Vagina (tissue), 2 donors: Measurements from ENCODE around the gene FNDC3A.

ENCODE experiments used
- POLR2AphosphoS5 ChIP-seq, 2 donors: sonication (generic); formaldehyde crosslinking; IDR thresholded peaks; one replicate each; pipeline ENCODE4 v1.9.0; 2017; ENCODE audit warnings: antibody characterized with exemption in 2 of 2, mild to moderate bottlenecking in 2 of 2, low read depth in 1 of 2; ENCODE audit not compliant: insufficient read depth in 1 of 2
- TF ChIP-seq, protein P1 (sequence below), 3 experiments: fragments of 450-650 bp in 2 of 3; fragments of 200-600 bp in 1 of 3; sonication (generic) in 1 of 3; IDR thresholded peaks; one replicate each; pipeline ENCODE4 v1.5.1; 2017 to 2019; ENCODE audit warnings: antibody characterized with exemption in 3 of 3, mild to moderate bottlenecking in 2 of 3, moderate library complexity in 2 of 3

DNA sequence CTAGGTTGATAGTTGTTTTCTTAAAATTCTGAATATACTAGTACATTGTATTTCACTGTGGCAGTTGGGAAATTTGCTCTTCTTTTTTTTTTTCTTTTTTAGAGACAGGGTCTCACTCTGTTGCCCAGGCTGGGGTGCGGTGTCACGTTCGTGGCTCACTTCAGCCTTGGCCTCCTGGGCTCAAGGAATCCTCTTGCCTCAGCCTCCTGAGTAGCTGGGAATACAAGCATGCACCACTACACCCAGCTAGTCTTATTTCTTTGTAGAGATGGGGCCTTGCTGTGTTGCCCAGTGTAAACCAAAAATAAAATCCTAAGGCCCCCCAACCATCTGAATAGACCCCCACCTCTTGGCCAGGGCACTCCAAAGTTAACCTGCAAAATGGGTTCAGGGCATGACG, 79.3 kb downstream of the FNDC3A start:
- TF ChIP-seq, protein P1, sequence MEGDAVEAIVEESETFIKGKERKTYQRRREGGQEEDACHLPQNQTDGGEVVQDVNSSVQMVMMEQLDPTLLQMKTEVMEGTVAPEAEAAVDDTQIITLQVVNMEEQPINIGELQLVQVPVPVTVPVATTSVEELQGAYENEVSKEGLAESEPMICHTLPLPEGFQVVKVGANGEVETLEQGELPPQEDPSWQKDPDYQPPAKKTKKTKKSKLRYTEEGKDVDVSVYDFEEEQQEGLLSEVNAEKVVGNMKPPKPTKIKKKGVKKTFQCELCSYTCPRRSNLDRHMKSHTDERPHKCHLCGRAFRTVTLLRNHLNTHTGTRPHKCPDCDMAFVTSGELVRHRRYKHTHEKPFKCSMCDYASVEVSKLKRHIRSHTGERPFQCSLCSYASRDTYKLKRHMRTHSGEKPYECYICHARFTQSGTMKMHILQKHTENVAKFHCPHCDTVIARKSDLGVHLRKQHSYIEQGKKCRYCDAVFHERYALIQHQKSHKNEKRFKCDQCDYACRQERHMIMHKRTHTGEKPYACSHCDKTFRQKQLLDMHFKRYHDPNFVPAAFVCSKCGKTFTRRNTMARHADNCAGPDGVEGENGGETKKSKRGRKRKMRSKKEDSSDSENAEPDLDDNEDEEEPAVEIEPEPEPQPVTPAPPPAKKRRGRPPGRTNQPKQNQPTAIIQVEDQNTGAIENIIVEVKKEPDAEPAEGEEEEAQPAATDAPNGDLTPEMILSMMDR (IDR thresholded peaks at IDR 0.05) = no peak
- no peak for TF ChIP-seq POLR2AphosphoS5 (IDR thresholded peaks at IDR 0.05; ENCODE audit: insufficient read depth in 1 of 2, low read depth in 1 of 2)
